Neutrophil (primary cell): Measurements from ENCODE around the gene LTBP1.

Experiments
- H3K27ac ChIP-seq: fragments of 200-600 bp; sonication (generic); 2 replicates; pipeline ENCODE4 v1.5.1; 2016; ENCODE audit warnings: mild to moderate bottlenecking, moderate library complexity
- H3K27me3 ChIP-seq: fragments of 200-600 bp; sonication (generic); 2 replicates; pipeline ENCODE4 v1.6.0; 2016; ENCODE audit warnings: mild to moderate bottlenecking
- H3K36me3 ChIP-seq: fragments of 200-600 bp; sonication (generic); 2 replicates; pipeline ENCODE4 v1.5.1; 2017
- H3K4me1 ChIP-seq, 2 experiments: fragments of 200-600 bp in 1 of 2; sonication (generic) in 1 of 2; 1 replicate in 1 of 2; 2 replicates in 1 of 2; pipeline versions ENCODE4 v1.5.1 to v1.6.1; 2013 to 2016; ENCODE audit warnings: low read depth in 1 of 2, low read length in 1 of 2, mild to moderate bottlenecking in 1 of 2, moderate library complexity in 1 of 2; ENCODE audit not compliant: control insufficient read depth in 1 of 2, insufficient read depth in 1 of 2
- H3K4me3 ChIP-seq, 2 experiments: fragments of 200-600 bp in 1 of 2; sonication (generic) in 1 of 2; 1 replicate in 1 of 2; 2 replicates in 1 of 2; pipeline ENCODE4 v1.5.1; 2013 to 2016; ENCODE audit warnings: low read depth in 1 of 2, low read length in 1 of 2, mild to moderate bottlenecking in 1 of 2, moderate library complexity in 1 of 2
- H3K9me3 ChIP-seq: fragments of 200-600 bp; sonication (generic); 2 replicates; pipeline ENCODE4 v1.5.1; 2016
- CTCF ChIP-seq: fragments of 200-600 bp; sonication (generic); IDR thresholded peaks from 2 replicates; pipeline ENCODE4 v1.5.1; 2016; ENCODE audit warnings: antibody characterized with exemption

LTBP1 gene

GRCh38 chr2:32941944-32942690 is 4.6 kb upstream of the LTBP1 start:
- no peaks in the 10 kb centered on the region for H3K36me3 ChIP-seq
- peaks cover 36% of the 10 kb centered on the region for H3K27me3 ChIP-seq
- H3K4me1 ChIP-seq: peaks cover 0 to 5% of the 10 kb centered on the region in 2 experiments
- H3K27ac ChIP-seq: no peak overlapping the region
- H3K4me3 ChIP-seq: no peak overlapping the region
- H3K9me3 ChIP-seq: no peaks in the 10 kb centered on the region
- TF ChIP-seq CTCF: no peak

- peaks cover 5 to 9% of the 10 kb centered on the region in 2 experiments for H3K4me1 ChIP-seq
- no peak for TF ChIP-seq CTCF
- no peaks in the 10 kb centered on the region for H3K36me3 ChIP-seq
- H3K9me3 ChIP-seq: no peaks in the 10 kb centered on the region
- no peak overlapping the region for H3K4me3 ChIP-seq
- H3K27me3 ChIP-seq: peaks cover 44% of the 10 kb centered on the region
- H3K27ac ChIP-seq: no peak overlapping the region
Measured at GRCh38 chr2:32942793-32943485, 3.8 kb upstream of the LTBP1 start.

GRCh38 chr2:32945286-32945685 is 1.5 kb upstream of the LTBP1 start:
- H3K27me3 ChIP-seq: peaks cover 67% of the 10 kb centered on the region
- no peak for TF ChIP-seq CTCF

GRCh38 chr2:32947076-32947483 is 327 bp downstream of the LTBP1 start:
- Histone ChIP-seq H3K27me3 (peaks cover 84% of the 10 kb centered on the region), H3K27ac (no peak overlapping the region), H3K9me3 (no peaks in the 10 kb centered on the region), H3K36me3 (no peaks in the 10 kb centered on the region), H3K4me3 (peak overlapping the region; percentile 64 to 69), H3K4me1 (peaks cover 6 to 11% of the 10 kb centered on the region in 2 experiments)
- TF ChIP-seq CTCF: no peak

More at GRCh38 chr2:32945286-32945685, 1.5 kb upstream of the LTBP1 start:
- no peaks in the 10 kb centered on the region for H3K9me3 ChIP-seq
- peaks cover 6 to 11% of the 10 kb centered on the region in 2 experiments for H3K4me1 ChIP-seq
- no peak overlapping the region for H3K4me3 ChIP-seq
- no peaks in the 10 kb centered on the region for H3K36me3 ChIP-seq
- no peak overlapping the region for H3K27ac ChIP-seq

GRCh38 chr2:32947484-32948143 is 861 bp downstream of the LTBP1 start:
- Histone ChIP-seq H3K4me3 (peak overlapping the region; percentile 64 to 69), H3K27ac (no peak overlapping the region), H3K4me1 (peaks cover 6 to 11% of the 10 kb centered on the region in 2 experiments), H3K27me3 (peaks cover 88% of the 10 kb centered on the region), H3K36me3 (no peaks in the 10 kb centered on the region), H3K9me3 (no peaks in the 10 kb centered on the region)
- no peak for TF ChIP-seq CTCF
